ENCODE data around the gene ARL2BP. TPM values are rescaled to one million over a fixed set of nuclear protein-coding genes. Genes with fewer than 3 reads are reported as not detected.

The ARL2BP gene
- total and polyA plus RNA-seq, 4 donors = 32.8 to 63.2 (median 44.1) TPM

DNA sequence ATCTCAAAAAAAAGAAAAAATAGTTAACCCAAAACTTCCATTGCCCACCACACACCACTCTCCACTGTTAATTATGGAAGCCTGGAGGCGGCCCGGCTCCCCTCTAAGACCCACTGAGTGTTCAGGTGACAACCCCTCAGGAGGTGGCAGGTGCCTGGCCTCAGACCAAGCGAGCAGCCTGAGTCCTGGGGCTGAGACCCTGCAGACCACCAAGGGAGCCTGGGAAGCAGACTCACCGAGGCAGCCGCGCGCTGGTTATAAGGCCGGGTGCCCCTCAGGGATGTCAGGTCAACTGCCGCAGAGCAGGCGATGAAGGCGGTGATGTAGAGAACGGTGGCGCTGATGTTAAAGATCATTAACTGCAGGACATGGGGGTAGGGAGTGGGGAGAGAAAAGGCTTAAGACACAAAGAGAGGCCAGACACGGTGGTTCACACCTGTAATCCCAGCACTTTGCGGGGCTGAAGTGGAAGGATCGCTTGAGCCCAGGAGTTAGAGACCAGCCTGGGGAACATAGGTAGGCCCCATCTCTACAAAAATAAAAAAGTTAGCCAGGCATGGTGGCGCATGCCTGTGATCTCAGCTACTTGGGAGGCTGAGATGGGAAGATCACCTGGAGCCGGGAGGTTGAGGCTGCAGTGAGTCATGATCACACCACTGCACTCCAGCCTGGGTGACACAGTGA, 13.3 kb downstream of the ARL2BP start:
- Histone ChIP-seq H3K9ac (ENCODE audit: insufficient read depth in 1 of 2, low read length in 2 of 2) (no peak overlapping the region), H3K9me3 (ENCODE audit: control insufficient read depth in 4 of 4, insufficient read depth in 3 of 4, low read length in 3 of 4) (no peaks in the 10 kb centered on the region), H3K27ac (ENCODE audit: low read depth in 1 of 2, low read length in 1 of 2) (no peak overlapping the region), H3K4me1 (ENCODE audit: control insufficient read depth in 5 of 5, insufficient read depth in 5 of 5, low read length in 5 of 5) (peaks cover 0 to 7% (median 6%) of the 10 kb centered on the region in 5 donors), H3K27me3 (ENCODE audit: control insufficient read depth in 3 of 3, insufficient read depth in 3 of 3, low read length in 2 of 3) (no peaks in the 10 kb centered on the region), H3K4me3 (no peak overlapping the region), H3K36me3 (ENCODE audit: control insufficient read depth in 4 of 4, insufficient read depth in 4 of 4, low read length in 4 of 4) (peaks cover 0 to 19% (median 4%) of the 10 kb centered on the region in 4 donors)
- no peak for DNase-seq
- TF ChIP-seq, protein P1, sequence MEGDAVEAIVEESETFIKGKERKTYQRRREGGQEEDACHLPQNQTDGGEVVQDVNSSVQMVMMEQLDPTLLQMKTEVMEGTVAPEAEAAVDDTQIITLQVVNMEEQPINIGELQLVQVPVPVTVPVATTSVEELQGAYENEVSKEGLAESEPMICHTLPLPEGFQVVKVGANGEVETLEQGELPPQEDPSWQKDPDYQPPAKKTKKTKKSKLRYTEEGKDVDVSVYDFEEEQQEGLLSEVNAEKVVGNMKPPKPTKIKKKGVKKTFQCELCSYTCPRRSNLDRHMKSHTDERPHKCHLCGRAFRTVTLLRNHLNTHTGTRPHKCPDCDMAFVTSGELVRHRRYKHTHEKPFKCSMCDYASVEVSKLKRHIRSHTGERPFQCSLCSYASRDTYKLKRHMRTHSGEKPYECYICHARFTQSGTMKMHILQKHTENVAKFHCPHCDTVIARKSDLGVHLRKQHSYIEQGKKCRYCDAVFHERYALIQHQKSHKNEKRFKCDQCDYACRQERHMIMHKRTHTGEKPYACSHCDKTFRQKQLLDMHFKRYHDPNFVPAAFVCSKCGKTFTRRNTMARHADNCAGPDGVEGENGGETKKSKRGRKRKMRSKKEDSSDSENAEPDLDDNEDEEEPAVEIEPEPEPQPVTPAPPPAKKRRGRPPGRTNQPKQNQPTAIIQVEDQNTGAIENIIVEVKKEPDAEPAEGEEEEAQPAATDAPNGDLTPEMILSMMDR (IDR thresholded peaks at IDR 0.05; ENCODE audit: control extremely low read depth, extremely low read depth) = no peak
- whole genome bisulfite sequencing, 2 donors = 97 to 98% methylated on average over 18 of the region's 18 CpGs
- ATAC-seq (ENCODE audit: insufficient read depth, low FRiP score) = no peak

DNA sequence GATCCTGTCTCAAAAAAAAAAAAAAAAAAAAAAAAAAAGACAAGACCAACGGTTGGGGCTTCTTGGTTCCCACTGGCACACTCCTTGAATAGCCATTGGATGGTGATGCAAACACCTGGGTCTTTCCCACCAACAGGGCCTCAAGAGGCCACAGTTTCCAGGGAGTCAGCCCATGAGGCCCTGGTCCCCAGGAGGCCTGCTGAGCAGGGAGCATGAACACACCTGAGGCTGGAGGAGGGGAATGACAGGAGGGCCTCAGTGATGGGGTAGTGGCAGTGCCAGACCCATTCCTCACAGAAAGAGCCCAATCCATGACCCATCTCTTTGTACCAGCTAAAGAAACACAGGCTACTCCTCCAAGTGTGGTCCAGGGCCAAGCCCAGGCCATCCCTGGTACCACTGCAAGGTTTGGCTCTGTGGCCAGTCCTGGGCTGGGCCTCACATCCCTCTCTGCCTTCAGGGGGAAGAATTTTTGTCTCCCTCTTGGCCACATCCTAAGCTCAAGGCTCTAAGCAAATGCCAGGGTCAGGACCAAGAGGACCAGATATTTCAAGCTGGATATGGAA, 13.9 kb downstream of the ARL2BP start:
- Histone ChIP-seq H3K4me1 (ENCODE audit: control insufficient read depth in 5 of 5, insufficient read depth in 5 of 5, low read length in 5 of 5) (peaks cover 0 to 8% (median 6%) of the 10 kb centered on the region in 5 donors), H3K4me3 (no peak overlapping the region), H3K9me3 (ENCODE audit: control insufficient read depth in 4 of 4, insufficient read depth in 3 of 4, low read length in 3 of 4) (no peaks in the 10 kb centered on the region), H3K36me3 (ENCODE audit: control insufficient read depth in 4 of 4, insufficient read depth in 4 of 4, low read length in 4 of 4) (peaks cover 0 to 22% (median 4%) of the 10 kb centered on the region in 4 donors), H3K27me3 (ENCODE audit: control insufficient read depth in 3 of 3, insufficient read depth in 3 of 3, low read length in 2 of 3) (no peaks in the 10 kb centered on the region), H3K9ac (ENCODE audit: insufficient read depth in 1 of 2, low read length in 2 of 2) (no peak overlapping the region), H3K27ac (ENCODE audit: low read depth in 1 of 2, low read length in 1 of 2) (no peak overlapping the region)
- ATAC-seq (ENCODE audit: insufficient read depth, low FRiP score) = no peak
- no peak for DNase-seq
- WGBS, 2 donors = 83 to 94% methylated on average over 1 of the region's 1 CpG
- TF ChIP-seq, protein P1 (IDR thresholded peaks at IDR 0.05; ENCODE audit: control extremely low read depth, extremely low read depth) = no peak

DNA sequence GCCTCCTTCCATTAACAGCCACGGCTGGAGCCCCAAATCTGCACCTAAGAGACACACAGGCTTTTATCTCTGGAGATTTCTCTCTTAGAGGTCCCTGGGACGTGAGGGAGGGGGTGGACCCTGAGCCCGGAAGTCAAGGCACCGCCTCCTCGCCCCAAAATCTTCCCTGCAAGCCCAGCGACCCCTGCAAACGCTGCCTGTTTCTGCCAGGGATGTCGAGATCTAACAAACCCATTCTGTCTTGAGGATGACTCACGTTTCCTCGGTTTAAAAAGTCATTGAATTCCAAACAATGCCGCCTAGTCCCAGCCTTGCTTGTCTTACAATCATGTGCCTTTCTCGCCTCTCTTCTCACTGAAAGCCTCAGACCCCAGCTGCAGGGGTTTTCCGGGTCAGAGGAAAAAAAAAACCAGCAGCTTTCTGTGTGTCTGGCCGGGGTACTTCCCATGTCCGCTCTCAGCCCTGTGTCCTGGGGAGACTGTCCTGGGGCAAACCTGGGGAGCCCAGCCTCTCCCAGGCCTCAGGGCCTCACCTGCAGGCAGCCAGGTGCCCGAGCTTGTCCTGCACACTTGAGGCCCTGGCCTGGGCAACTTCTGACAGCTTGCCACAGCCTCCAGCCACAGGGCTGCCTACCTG, 15.4 kb downstream of the ARL2BP start:
- Histone ChIP-seq H3K27me3 (ENCODE audit: control insufficient read depth in 3 of 3, insufficient read depth in 3 of 3, low read length in 2 of 3) (no peaks in the 10 kb centered on the region), H3K9me3 (ENCODE audit: control insufficient read depth in 4 of 4, insufficient read depth in 3 of 4, low read length in 3 of 4) (no peaks in the 10 kb centered on the region), H3K36me3 (ENCODE audit: control insufficient read depth in 4 of 4, insufficient read depth in 4 of 4, low read length in 4 of 4) (peaks cover 0 to 20% (median 2%) of the 10 kb centered on the region in 4 donors), H3K4me1 (ENCODE audit: control insufficient read depth in 5 of 5, insufficient read depth in 5 of 5, low read length in 5 of 5) (peaks cover 0 to 12% (median 7%) of the 10 kb centered on the region in 5 donors), H3K4me3 (no peak overlapping the region), H3K9ac (ENCODE audit: insufficient read depth in 1 of 2, low read length in 2 of 2) (peak overlapping the region in 1 of 2 donors; percentile 11), H3K27ac (ENCODE audit: low read depth in 1 of 2, low read length in 1 of 2) (peak overlapping the region; percentile 55 to 60)
- DNase-seq (peak in 2 of 3 donors; percentile 34 to 55), ATAC-seq (ENCODE audit: insufficient read depth, low FRiP score) (no peak)
- 38 to 42% methylated on average over 16 of the region's 16 CpGs for WGBS, 2 donors
- TF ChIP-seq, protein P1 (IDR thresholded peaks at IDR 0.05; ENCODE audit: control extremely low read depth, extremely low read depth) = no peak
